Osteocyte (in vitro differentiated cells): Measurements from ENCODE around the gene PEAR1. TPM values are rescaled to one million over a fixed set of nuclear protein-coding genes. Genes with fewer than 3 reads are reported as not detected.

Source experiments
- DNase-seq: peaks from one replicate; pipeline ENCODE4 v3.0.0; 2021; ENCODE audit warnings: mixed read lengths; ENCODE audit not compliant: unreplicated experiment; ENCODE audit errors: extremely low spot score
- H3K27ac Mint-ChIP-seq: one replicate; pipeline ENCODE4 v1.8.0; 2021; ENCODE audit warnings: mild to moderate bottlenecking, mixed read lengths; ENCODE audit not compliant: unreplicated experiment
- H3K27me3 Mint-ChIP-seq: one replicate; pipeline ENCODE4 v1.8.0; 2021; ENCODE audit warnings: mixed read lengths; ENCODE audit not compliant: unreplicated experiment
- H3K36me3 Mint-ChIP-seq: one replicate; pipeline ENCODE4 v1.8.0; 2021; ENCODE audit warnings: mixed read lengths; ENCODE audit not compliant: unreplicated experiment
- H3K4me1 Mint-ChIP-seq: one replicate; pipeline ENCODE4 v1.8.0; 2021; ENCODE audit warnings: mixed read lengths; ENCODE audit not compliant: unreplicated experiment
- H3K4me3 Mint-ChIP-seq: one replicate; pipeline ENCODE4 v1.8.0; 2021; ENCODE audit warnings: mild to moderate bottlenecking, moderate library complexity, mixed read lengths; ENCODE audit not compliant: unreplicated experiment
- H3K9me3 Mint-ChIP-seq: one replicate; pipeline ENCODE4 v1.8.0; 2021; ENCODE audit warnings: mixed read lengths; ENCODE audit not compliant: unreplicated experiment
- CTCF ChIP-seq: fragments of 200-600 bp; sonication (generic); IDR thresholded peaks from 2 replicates; pipeline ENCODE4 v1.5.0; 2021; ENCODE audit warnings: antibody characterized with exemption, mild to moderate bottlenecking, moderate library complexity
- microRNA-seq: library from miRNA; unstranded; fragments of <30 nt; microRNA quantifications from one replicate; pipeline ENCODE4 v1.1.0, GENCODE V29; 2020; ENCODE audit not compliant: unreplicated experiment
- total RNA-seq: library from RNA; stranded (reverse); gene quantifications from 2 replicates; pipeline ENCODE4 v1.2.1, GENCODE V29; 2021

Gene PEAR1
- total RNA-seq, 1 donor from 2014 or later: 27.4 TPM

GRCh38 chr1:156959925-156960324, 66.4 kb downstream of the PEAR1 start:
- H3K27ac Mint-ChIP-seq: no peak overlapping the region
- H3K36me3 Mint-ChIP-seq: peaks cover 57% of the 10 kb centered on the region
- H3K4me3 Mint-ChIP-seq: no peak overlapping the region
- no peak for TF ChIP-seq CTCF
- H3K4me1 Mint-ChIP-seq: peaks cover 5% of the 10 kb centered on the region
- DNase-seq: no peak
- H3K9me3 Mint-ChIP-seq: no peaks in the 10 kb centered on the region
- H3K27me3 Mint-ChIP-seq: no peaks in the 10 kb centered on the region

- no peak overlapping the region for H3K4me3 Mint-ChIP-seq
- peaks cover 5% of the 10 kb centered on the region for H3K4me1 Mint-ChIP-seq
- no peak overlapping the region for H3K27ac Mint-ChIP-seq
- no peak for TF ChIP-seq CTCF
- peaks cover 53% of the 10 kb centered on the region for H3K36me3 Mint-ChIP-seq
- no peak for DNase-seq
- no peaks in the 10 kb centered on the region for H3K9me3 Mint-ChIP-seq
- H3K27me3 Mint-ChIP-seq: no peaks in the 10 kb centered on the region
These were observed 68.2 kb downstream of the PEAR1 start for GRCh38 chr1:156961709-156962108.

- Mint-ChIP-seq H3K4me1 (peaks cover 5% of the 10 kb centered on the region), H3K4me3 (no peak overlapping the region), H3K27ac (no peak overlapping the region), H3K27me3 (no peaks in the 10 kb centered on the region), H3K36me3 (peaks cover 50% of the 10 kb centered on the region), H3K9me3 (no peaks in the 10 kb centered on the region)
- no peak for TF ChIP-seq CTCF
- DNase-seq: no peak
These were observed 70.1 kb downstream of the PEAR1 start for GRCh38 chr1:156963621-156964020.

GRCh38 chr1:156964441-156964840, 70.9 kb downstream of the PEAR1 start:
- no peaks in the 10 kb centered on the region for H3K9me3 Mint-ChIP-seq
- no peak for DNase-seq
- H3K27me3 Mint-ChIP-seq: no peaks in the 10 kb centered on the region
- peaks cover 5% of the 10 kb centered on the region for H3K4me1 Mint-ChIP-seq
- TF ChIP-seq CTCF: no peak
- H3K4me3 Mint-ChIP-seq: no peak overlapping the region
- H3K36me3 Mint-ChIP-seq: peaks cover 53% of the 10 kb centered on the region
- H3K27ac Mint-ChIP-seq: no peak overlapping the region

Small RNA genes lying within 50 kb of the gene (microRNA-seq; reads per million reads assigned to microRNA genes)
- gene MIR765: not detected

Other genes starting within 250 kb of the PEAR1 start
- 24.2 and 26.5 TPM in 2 replicates for gene NES, start 216.3 kb upstream of the PEAR1 start, total RNA-seq
- 144 and 146 TPM in 2 replicates for gene CRABP2, start 188.1 kb upstream of the PEAR1 start, total RNA-seq
- gene METTL25B, start 165.2 kb upstream of the PEAR1 start, total RNA-seq: 21.3 and 24.1 TPM in 2 replicates
- 33.0 and 37.7 TPM in 2 replicates for gene ISG20L2, start 165.0 kb upstream of the PEAR1 start, total RNA-seq
- gene MRPL24, start 152.6 kb upstream of the PEAR1 start, total RNA-seq: 52.6 and 55.8 TPM in 2 replicates
- gene HDGF, start 142.0 kb upstream of the PEAR1 start, total RNA-seq: 213 and 219 TPM in 2 replicates
- 71.1 and 85.4 TPM in 2 replicates for gene PRCC, start 126.2 kb upstream of the PEAR1 start, total RNA-seq
- gene SH2D2A, start 76.9 kb upstream of the PEAR1 start, total RNA-seq: not detected in 2 replicates
- gene INSRR, start 34.6 kb upstream of the PEAR1 start, total RNA-seq: 0.08 and 0.21 TPM in 2 replicates
- gene NTRK1, start 32.9 kb upstream of the PEAR1 start, total RNA-seq: not detected in 2 replicates
- 0.18 and 0.35 TPM in 2 replicates for gene LRRC71, start 26.9 kb downstream of the PEAR1 start, total RNA-seq
- 42.2 and 42.7 TPM in 2 replicates for gene ARHGEF11, start 152.0 kb downstream of the PEAR1 start, total RNA-seq
- gene ETV3L, start 206.1 kb downstream of the PEAR1 start, total RNA-seq: not detected in 2 replicates
- gene ETV3, start 244.7 kb downstream of the PEAR1 start, total RNA-seq: 27.7 and 28.5 TPM in 2 replicates